HCT116 (cell line): ENCODE data around the gene MTRR. TPM values are rescaled to one million over a fixed set of nuclear protein-coding genes. Genes with fewer than 3 reads are reported as not detected.
A peak's percentile ranks its signal among the peaks of the same experiment; 100 is the strongest.

Experiments used
- ATAC-seq: fragments of 200-7000 bp; cut with Tn5 transposase; 2 replicates; pipeline ENCODE4 v1.9.1; 2020; ENCODE audit warnings: mild to moderate bottlenecking, moderate library complexity
- BruUV-seq: library from RNA; stranded (reverse); fragments of 400-500 nt; replicated peaks from 2 replicates; lab custom pipeline; 2021; lab: Mats Ljungman, UMichigan
- CTCF ChIA-PET: fragments of 300-600 bp; sonication (Branson Sonifier 250); formaldehyde crosslinking; loops from one replicate; lab custom pipeline; 2021; ENCODE audit warnings: antibody characterized with exemption; lab: Charles Lee
- POLR2A ChIA-PET: fragments of 300-600, 350-600 bp; sonication (Branson Sonifier 250); formaldehyde crosslinking; loops from one replicate; lab custom pipeline; 2021; ENCODE audit warnings: antibody characterized with exemption; lab: Charles Lee
- RAD21 ChIA-PET, 2 experiments: fragments of 300-600 bp; sonication (Branson Sonifier 250); formaldehyde crosslinking; loops; one replicate each; lab custom pipeline; 2023; ENCODE audit warnings: low total read pairs in 2 of 2; ENCODE audit not compliant: uncharacterized antibody in 2 of 2, unreplicated experiment in 2 of 2, low non-redundant PET in 1 of 2; lab: Charles Lee
- DNase-seq: peaks from one replicate; pipeline ENCODE4 v3.0.0-alpha.2; 2010; ENCODE audit warnings: low read depth, low spot score
- H2AFZ ChIP-seq: fragments of 200-600 bp; shearing (Covaris generic), sonication (generic); 2 replicates; pipeline ENCODE4 v1.6.1; 2017; ENCODE audit warnings: low read depth, mixed run types, mixed read lengths, antibody characterized with exemption, low read length; ENCODE audit not compliant: poor library complexity, severe bottlenecking
- H3K27ac ChIP-seq: 2 replicates; pipeline ENCODE4 v1.5.1; 2012; ENCODE audit warnings: low read depth, low read length
- H3K27me3 ChIP-seq: fragments of 200-600 bp; sonication (generic); 2 replicates; pipeline ENCODE4 v1.6.1; 2016; ENCODE audit warnings: mixed run types, low read length, mixed read lengths; ENCODE audit not compliant: insufficient read depth
- H3K36me3 ChIP-seq, 2 experiments: fragments of 200-500 bp in 1 of 2; fragments of 200-600 bp in 1 of 2; sonication (Bioruptor generic) in 1 of 2; sonication (generic) in 1 of 2; 2 replicates each; pipeline versions ENCODE4 v1.5.1 to v1.6.1; 2014 to 2016; ENCODE audit warnings: low read length in 2 of 2, inconsistent platforms in 1 of 2, mixed read lengths in 1 of 2, mixed run types in 1 of 2; ENCODE audit not compliant: insufficient read depth in 2 of 2, control insufficient read depth in 1 of 2
- H3K4me1 ChIP-seq, 2 experiments: fragments of 200-600 bp in 1 of 2; sonication (generic) in 1 of 2; 2 replicates each; pipeline versions ENCODE4 v1.5.1 to v1.6.1; 2012 to 2017; ENCODE audit warnings: low read length in 2 of 2, inconsistent platforms in 1 of 2, mild to moderate bottlenecking in 1 of 2, mixed read lengths in 1 of 2, mixed run types in 1 of 2, moderate library complexity in 1 of 2; ENCODE audit not compliant: insufficient read depth in 2 of 2, control insufficient read depth in 1 of 2
- H3K4me2 ChIP-seq: fragments of 200-600 bp; sonication (generic); 2 replicates; pipeline ENCODE4 v1.6.1; 2017; ENCODE audit warnings: mixed run types, low read length, mixed read lengths
- H3K4me3 ChIP-seq, 2 experiments: fragments of 200-600 bp in 1 of 2; sonication (generic) in 1 of 2; replicated peaks in 1 of 2; 2 replicates each; pipeline ENCODE4 v1.5.1; 2011 to 2016; ENCODE audit warnings: low read length in 2 of 2, control low read depth in 1 of 2, low read depth in 1 of 2, mild to moderate bottlenecking in 1 of 2, mixed read lengths in 1 of 2, mixed run types in 1 of 2
- H3K79me2 ChIP-seq: fragments of 200-600 bp; sonication (generic); 2 replicates; pipeline ENCODE4 v1.6.1; 2017; ENCODE audit warnings: mild to moderate bottlenecking, mixed run types, low read length, moderate library complexity, mixed read lengths; ENCODE audit not compliant: insufficient read depth
- H3K9ac ChIP-seq: fragments of 200-600 bp; sonication (generic); 2 replicates; pipeline ENCODE4 v1.6.1; 2016; ENCODE audit warnings: low read length, mixed read lengths
- H3K9me2 ChIP-seq: fragments of 200-600 bp; sonication (generic), shearing (Covaris generic); 2 replicates; pipeline ENCODE4 v1.6.1; 2017; ENCODE audit warnings: mixed run types, mild to moderate bottlenecking, moderate library complexity; ENCODE audit not compliant: insufficient read depth
- H3K9me3 ChIP-seq, 2 experiments: fragments of 200-500 bp in 1 of 2; fragments of 200-600 bp in 1 of 2; sonication (Bioruptor generic) in 1 of 2; sonication (generic) in 1 of 2; 2 replicates each; pipeline ENCODE4 v1.6.1; 2014 to 2017; ENCODE audit warnings: low read length in 2 of 2, mixed read lengths in 2 of 2, inconsistent platforms in 1 of 2, low read depth in 1 of 2, mild to moderate bottlenecking in 1 of 2, mixed run types in 1 of 2, moderate library complexity in 1 of 2; ENCODE audit not compliant: control insufficient read depth in 1 of 2, insufficient read depth in 1 of 2
- H4K20me1 ChIP-seq: fragments of 200-600 bp; sonication (generic), shearing (Covaris generic); 2 replicates; pipeline ENCODE4 v1.6.1; 2017; ENCODE audit warnings: mixed run types, mild to moderate bottlenecking, moderate library complexity; ENCODE audit not compliant: insufficient read depth
- ATF3 ChIP-seq: IDR thresholded peaks from 2 replicates; pipeline ENCODE4 v1.6.1; 2012
- CBX3 ChIP-seq: IDR thresholded peaks from 2 replicates; pipeline ENCODE4 v1.6.1; 2012; ENCODE audit warnings: low read depth
- CTCF ChIP-seq, 3 experiments: fragments of 200-600 bp in 1 of 3; sonication (generic) in 1 of 3; IDR thresholded peaks in 2 of 3; conservative IDR thresholded peaks in 1 of 3; 2 replicates each; pipeline ENCODE4 v1.5.1; 2012 to 2017; ENCODE audit warnings: low read depth in 2 of 3, low read length in 2 of 3, antibody characterized with exemption in 1 of 3, borderline replicate concordance in 1 of 3, control low read depth in 1 of 3, mild to moderate bottlenecking in 1 of 3, mixed read lengths in 1 of 3, mixed run types in 1 of 3, moderate library complexity in 1 of 3; ENCODE audit not compliant: insufficient read depth in 1 of 3
- EGR1 ChIP-seq: IDR thresholded peaks from 2 replicates; pipeline ENCODE4 v1.6.1; 2012; ENCODE audit warnings: low read depth
- ELF1 ChIP-seq: IDR thresholded peaks from 2 replicates; pipeline ENCODE4 v1.6.1; 2012; ENCODE audit warnings: low read depth, borderline replicate concordance
- EZH2 ChIP-seq: fragments of 200-600 bp; sonication (generic); IDR thresholded peaks from 2 replicates; pipeline ENCODE4 v1.6.1; 2017; ENCODE audit warnings: antibody characterized with exemption, mixed run types
- FOSL1 ChIP-seq: IDR thresholded peaks from 2 replicates; pipeline ENCODE4 v1.6.1; 2012; ENCODE audit warnings: low read depth
- JUND ChIP-seq: IDR thresholded peaks from 2 replicates; pipeline ENCODE4 v1.6.1; 2012
- MAX ChIP-seq: IDR thresholded peaks from 2 replicates; pipeline ENCODE4 v1.6.1; 2012
- RAD21 ChIP-seq: IDR thresholded peaks from 2 replicates; pipeline ENCODE4 v1.6.1; 2012; ENCODE audit warnings: low read depth, mild to moderate bottlenecking
- REST ChIP-seq: IDR thresholded peaks from 2 replicates; pipeline ENCODE4 v1.6.1; 2012; ENCODE audit warnings: low read depth
- SIN3A ChIP-seq: IDR thresholded peaks from 2 replicates; pipeline ENCODE4 v1.6.1; 2012; ENCODE audit warnings: low read depth
- SP1 ChIP-seq: IDR thresholded peaks from 2 replicates; pipeline ENCODE4 v1.6.1; 2012; ENCODE audit warnings: low read depth
- SRF ChIP-seq: IDR thresholded peaks from 2 replicates; pipeline ENCODE4 v1.6.1; 2012; ENCODE audit warnings: low read depth
- TCF7L2 ChIP-seq: IDR thresholded peaks from 2 replicates; pipeline ENCODE4 v1.7.0; 2011; ENCODE audit warnings: borderline replicate concordance, inconsistent platforms; ENCODE audit not compliant: insufficient read depth, insufficient read length; ENCODE audit errors: extremely low read depth
- ZFX ChIP-seq: fragments of 450-650 bp; IDR thresholded peaks from 2 replicates; pipeline ENCODE4 v1.6.1; 2017
- ZNF274 ChIP-seq: fragments of 200-500 bp; sonication (Bioruptor generic); IDR thresholded peaks from 2 replicates; pipeline ENCODE4 v1.6.1; 2014; ENCODE audit warnings: mild to moderate bottlenecking, low read depth, low read length, inconsistent platforms
- intact Hi-C: fragments of 100-400 bp; cut with micrococcal nuclease; formaldehyde crosslinking; loops from 2 replicates; pipeline ENCODE4 v1.10.0; 2022
- total RNA-seq: library from RNA; stranded (reverse); gene quantifications from one replicate; pipeline ENCODE4 v1.2.1, GENCODE V29; 2021; ENCODE audit not compliant: unreplicated experiment

MTRR gene
- total RNA-seq, 1 experiment from 2014 or later: 32.5 TPM

- RAD21 ChIA-PET: no interaction called here
- Histone ChIP-seq H3K4me3 (peak overlapping the region; percentile 89 to 91), H3K36me3 (peaks cover 4 to 24% of the 10 kb centered on the region in 2 experiments; a peak in 3 of 4 replicates), H2AFZ (no peak overlapping the region), H3K4me1 (peaks cover 7 to 18% of the 10 kb centered on the region in 2 experiments; a peak in 3 of 4 replicates), H3K27ac (peak overlapping the region; percentile 57; the same call in 1 of the 2 replicates), H3K9me3 (no peaks in the 10 kb centered on the region), H3K9me2 (no peaks in the 10 kb centered on the region), H3K4me2 (peak overlapping the region; percentile 93), H3K79me2 (peaks cover 78% of the 10 kb centered on the region), H3K9ac (peak overlapping the region; percentile 87), H4K20me1 (peaks cover 14% of the 10 kb centered on the region; the same call in 1 of the 2 replicates), H3K27me3 (no peaks in the 10 kb centered on the region)
- BruUV-seq: no TSS peak
- DNase-seq (no peak), ATAC-seq (peak; percentile 36)
- TF ChIP-seq SIN3A (0 out of 2 replicates have a peak, but pooled peaks have one; percentile 1), ZNF274 (no peak), ATF3 (no peak), EGR1 (no peak), CTCF (IDR thresholded peaks at IDR 0.05 in 2 of 3, conservative IDR thresholded peaks at IDR 0.05 in 1 of 3; ENCODE audit: borderline replicate concordance in 1 of 3, insufficient read depth in 1 of 3, low read depth in 2 of 3, low read length in 2 of 3) (no peak), FOSL1 (no peak), EZH2 (no peak), TCF7L2 (no peak), SRF (no peak), ZFX (peak; percentile 51), RAD21 (no peak), REST (no peak), CBX3 (no peak), MAX (no peak), SP1 (no peak), JUND (no peak), ELF1 (no peak)
- CTCF ChIA-PET: interaction anchor here (1.0 kb wide), 3 partner anchors 10 to 18 kb away, joined by 3 to 4 read pairs (median 3); no protein-coding TSS in a partner anchor
- POLR2A ChIA-PET: interaction anchor here (1.5 to 1.7 kb wide), 2 partner anchors 10 to 12 kb away, joined by 3 to 6 read pairs; no protein-coding TSS in a partner anchor
- intact Hi-C loops: no loop called here
Observed at GRCh38 chr5:7869474-7870136, 657 bp downstream of the MTRR start.
